Activated T-helper 1 cell treated with anti-CD3 and anti-CD28 coated beads, Interleukin-12 subunit alpha, Interleukin-12 subunit beta, Interleukin-2, Interleukin-4 antibody, amounts not matched to agents 30 ng/mL and 10 ng/mL and 1 ng/mL, durations not matched to agents 14 hours and 24 hours and 36 hours (primary cell): Measurements from ENCODE around the gene HNF1B. TPM values are rescaled to one million over a fixed set of nuclear protein-coding genes. Genes with fewer than 3 reads are reported as not detected.

Experiments used
- DNase-seq: peaks from one replicate; pipeline ENCODE4 v3.0.0; 2021; ENCODE audit warnings: low spot score
- H3K27ac Mint-ChIP-seq: one replicate; pipeline ENCODE4 v1.8.0; 2021; ENCODE audit warnings: mild to moderate bottlenecking, mixed read lengths
- H3K27me3 Mint-ChIP-seq: one replicate; pipeline ENCODE4 v1.8.0; 2022; ENCODE audit warnings: mild to moderate bottlenecking, moderate library complexity, mixed read lengths; ENCODE audit not compliant: insufficient read depth
- H3K36me3 Mint-ChIP-seq: one replicate; pipeline ENCODE4 v1.8.0; 2021; ENCODE audit warnings: low read depth, mixed read lengths
- H3K4me1 Mint-ChIP-seq: one replicate; pipeline ENCODE4 v1.8.0; 2021; ENCODE audit warnings: low read depth, mixed read lengths
- H3K4me3 Mint-ChIP-seq: one replicate; pipeline ENCODE4 v1.8.0; 2021; ENCODE audit warnings: mild to moderate bottlenecking, moderate library complexity, mixed read lengths
- H3K9me3 Mint-ChIP-seq: one replicate; pipeline ENCODE4 v1.8.0; 2021; ENCODE audit warnings: mixed read lengths
- intact Hi-C: fragments of 100-400 bp; cut with micrococcal nuclease; formaldehyde crosslinking; loops from one replicate; pipeline ENCODE4 v1.15.1; 2024
- total RNA-seq: library from RNA; stranded (reverse); gene quantifications from 2 replicates; pipeline ENCODE4 v1.2.3, GENCODE V29; 2022

The HNF1B gene
- total RNA-seq, 1 donor from 2014 or later, result 3.6 TPM

- peaks cover 17% of the 10 kb centered on the region for H3K4me1 Mint-ChIP-seq
- intact Hi-C loops, result loop anchor here (5.0 to 10.0 kb wide), 3 partner anchors 44 to 833 kb away; partner anchors contain the start of gene LHX1
- H3K4me3 Mint-ChIP-seq, result peak overlapping the region; percentile 76
- H3K9me3 Mint-ChIP-seq, result no peaks in the 10 kb centered on the region
- no peak for DNase-seq
- H3K36me3 Mint-ChIP-seq, result peaks cover 2% of the 10 kb centered on the region
- peaks cover 71% of the 10 kb centered on the region for H3K27me3 Mint-ChIP-seq
- no peak overlapping the region for H3K27ac Mint-ChIP-seq
Measured at GRCh38 chr17:37741341-37742115, 3.3 kb downstream of the HNF1B start.

- DNase-seq, result no peak
- Mint-ChIP-seq H3K36me3 (peaks cover 1% of the 10 kb centered on the region), H3K27ac (no peak overlapping the region), H3K4me3 (no peak overlapping the region), H3K4me1 (peaks cover 15% of the 10 kb centered on the region), H3K27me3 (peaks cover 68% of the 10 kb centered on the region), H3K9me3 (no peaks in the 10 kb centered on the region)
- intact Hi-C loops, result loop anchor here (5.0 to 10.0 kb wide), 3 partner anchors 44 to 834 kb away; partner anchors contain the start of gene LHX1
Measured at GRCh38 chr17:37740915-37741314, 3.9 kb downstream of the HNF1B start.

GRCh38 chr17:37737971-37738370, 6.9 kb downstream of the HNF1B start:
- Mint-ChIP-seq H3K9me3 (no peaks in the 10 kb centered on the region), H3K4me3 (no peak overlapping the region), H3K36me3 (peaks cover 1% of the 10 kb centered on the region), H3K4me1 (no peaks in the 10 kb centered on the region), H3K27ac (no peak overlapping the region), H3K27me3 (peaks cover 58% of the 10 kb centered on the region)
- intact Hi-C loops, result no loop called here
- no peak for DNase-seq

- Mint-ChIP-seq H3K9me3 (no peaks in the 10 kb centered on the region), H3K27me3 (peaks cover 55% of the 10 kb centered on the region), H3K36me3 (peaks cover 1% of the 10 kb centered on the region), H3K27ac (no peak overlapping the region), H3K4me3 (no peak overlapping the region), H3K4me1 (no peaks in the 10 kb centered on the region)
- no peak for DNase-seq
- intact Hi-C loops, result no loop called here
Measured at GRCh38 chr17:37737081-37737480, 7.8 kb downstream of the HNF1B start.

- H3K27me3 Mint-ChIP-seq, result peaks cover 52% of the 10 kb centered on the region
- H3K9me3 Mint-ChIP-seq, result no peaks in the 10 kb centered on the region
- no peaks in the 10 kb centered on the region for H3K4me1 Mint-ChIP-seq
- DNase-seq, result no peak
- no peak overlapping the region for H3K27ac Mint-ChIP-seq
- peaks cover 1% of the 10 kb centered on the region for H3K36me3 Mint-ChIP-seq
- H3K4me3 Mint-ChIP-seq, result no peak overlapping the region
- intact Hi-C loops, result no loop called here
Measured at GRCh38 chr17:37736428-37736827, 8.4 kb downstream of the HNF1B start.

- Mint-ChIP-seq H3K4me3 (no peak overlapping the region), H3K36me3 (peaks cover 1% of the 10 kb centered on the region), H3K9me3 (no peaks in the 10 kb centered on the region), H3K27me3 (peaks cover 45% of the 10 kb centered on the region), H3K4me1 (no peaks in the 10 kb centered on the region), H3K27ac (no peak overlapping the region)
- intact Hi-C loops, result no loop called here
- DNase-seq, result no peak
Measured at GRCh38 chr17:37735165-37735564, 9.7 kb downstream of the HNF1B start.

GRCh38 chr17:37732316-37732715, 12.5 kb downstream of the HNF1B start:
- intact Hi-C loops, result no loop called here
- H3K36me3 Mint-ChIP-seq, result no peaks in the 10 kb centered on the region
- H3K27me3 Mint-ChIP-seq, result peaks cover 23% of the 10 kb centered on the region
- no peak for DNase-seq
- H3K4me1 Mint-ChIP-seq, result no peaks in the 10 kb centered on the region
- H3K27ac Mint-ChIP-seq, result no peak overlapping the region
- no peaks in the 10 kb centered on the region for H3K9me3 Mint-ChIP-seq
- H3K4me3 Mint-ChIP-seq, result no peak overlapping the region

GRCh38 chr17:37731056-37731455, 13.8 kb downstream of the HNF1B start:
- intact Hi-C loops, result no loop called here
- H3K27ac Mint-ChIP-seq, result no peak overlapping the region
- H3K9me3 Mint-ChIP-seq, result no peaks in the 10 kb centered on the region
- no peak overlapping the region for H3K4me3 Mint-ChIP-seq
- no peaks in the 10 kb centered on the region for H3K4me1 Mint-ChIP-seq
- no peak for DNase-seq
- no peaks in the 10 kb centered on the region for H3K36me3 Mint-ChIP-seq
- H3K27me3 Mint-ChIP-seq, result peaks cover 13% of the 10 kb centered on the region

- peaks cover 13% of the 10 kb centered on the region for H3K27me3 Mint-ChIP-seq
- H3K4me3 Mint-ChIP-seq, result no peak overlapping the region
Measured at GRCh38 chr17:37729905-37730304, 15.0 kb downstream of the HNF1B start.

GRCh38 chr17:37726891-37727675, 17.8 kb downstream of the HNF1B start:
- Mint-ChIP-seq H3K9me3 (no peaks in the 10 kb centered on the region), H3K27me3 (peaks cover 5% of the 10 kb centered on the region), H3K4me3 (no peak overlapping the region), H3K27ac (no peak overlapping the region), H3K36me3 (no peaks in the 10 kb centered on the region), H3K4me1 (no peaks in the 10 kb centered on the region)
- no peak for DNase-seq
- intact Hi-C loops, result no loop called here

More at GRCh38 chr17:37729905-37730304, 15.0 kb downstream of the HNF1B start:
- no peaks in the 10 kb centered on the region for H3K9me3 Mint-ChIP-seq
- no peaks in the 10 kb centered on the region for H3K36me3 Mint-ChIP-seq
- no peak overlapping the region for H3K27ac Mint-ChIP-seq
- DNase-seq, result no peak
- no peaks in the 10 kb centered on the region for H3K4me1 Mint-ChIP-seq
- intact Hi-C loops, result no loop called here

- DNase-seq, result no peak
- intact Hi-C loops, result no loop called here
- Mint-ChIP-seq H3K36me3 (no peaks in the 10 kb centered on the region), H3K27me3 (peaks cover 7% of the 10 kb centered on the region), H3K4me1 (no peaks in the 10 kb centered on the region), H3K27ac (no peak overlapping the region), H3K9me3 (no peaks in the 10 kb centered on the region), H3K4me3 (no peak overlapping the region)
Measured at GRCh38 chr17:37726248-37726647, 18.6 kb downstream of the HNF1B start.

GRCh38 chr17:37725601-37726146, 19.2 kb downstream of the HNF1B start:
- Mint-ChIP-seq H3K4me1 (no peaks in the 10 kb centered on the region), H3K36me3 (no peaks in the 10 kb centered on the region), H3K27me3 (peaks cover 6% of the 10 kb centered on the region), H3K27ac (no peak overlapping the region), H3K4me3 (no peak overlapping the region), H3K9me3 (no peaks in the 10 kb centered on the region)
- no peak for DNase-seq
- intact Hi-C loops, result no loop called here

- no peak for DNase-seq
- no peak overlapping the region for H3K27ac Mint-ChIP-seq
- no peak overlapping the region for H3K4me3 Mint-ChIP-seq
- no peaks in the 10 kb centered on the region for H3K4me1 Mint-ChIP-seq
- no peaks in the 10 kb centered on the region for H3K36me3 Mint-ChIP-seq
- H3K27me3 Mint-ChIP-seq, result peaks cover 6% of the 10 kb centered on the region
- intact Hi-C loops, result no loop called here
- no peaks in the 10 kb centered on the region for H3K9me3 Mint-ChIP-seq
Measured at GRCh38 chr17:37725021-37725595, 19.8 kb downstream of the HNF1B start.
